HG03432 (cell line): ENCODE data around the gene THSD4.

ENCODE experiments used
- ATAC-seq: cut with Tn5 transposase; IDR thresholded peaks from one replicate; pipeline ENCODE4 v1.9.1; 2021; ENCODE audit warnings: mild to moderate bottlenecking, moderate library complexity; ENCODE audit not compliant: unreplicated experiment

THSD4 gene

GRCh38 chr15:71341811-71342550, 226.7 kb downstream of the THSD4 start:
- ATAC-seq: no peak

GRCh38 chr15:71342658-71343057, 227.4 kb downstream of the THSD4 start:
- ATAC-seq: no peak

GRCh38 chr15:71344316-71344715, 229.0 kb downstream of the THSD4 start:
- no peak for ATAC-seq

DNA sequence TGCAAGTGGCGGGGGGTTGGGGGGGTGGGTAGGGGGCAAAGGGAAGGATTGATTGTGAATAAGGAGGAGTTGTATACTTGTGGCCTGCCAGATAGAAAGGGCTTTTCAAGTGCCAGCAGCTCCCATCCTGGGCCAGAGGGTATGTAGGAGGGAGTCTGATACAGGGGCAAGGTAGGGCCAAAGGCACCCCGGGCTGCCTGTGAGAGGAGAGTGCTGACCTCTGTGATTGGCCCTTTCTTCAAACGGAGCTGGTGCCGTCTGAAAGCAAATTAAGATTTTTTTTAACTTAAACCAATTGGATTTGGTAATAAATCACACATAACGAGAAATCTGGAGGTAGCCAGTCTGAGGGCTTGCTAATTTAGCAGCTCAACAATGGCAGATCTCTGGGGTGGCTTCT, 229.9 kb downstream of the THSD4 start:
- ATAC-seq: no peak

- ATAC-seq: no peak
Observed at GRCh38 chr15:71346464-71346863, 231.2 kb downstream of the THSD4 start.

- no peak for ATAC-seq
Observed at GRCh38 chr15:71348597-71348996, 233.3 kb downstream of the THSD4 start.

DNA sequence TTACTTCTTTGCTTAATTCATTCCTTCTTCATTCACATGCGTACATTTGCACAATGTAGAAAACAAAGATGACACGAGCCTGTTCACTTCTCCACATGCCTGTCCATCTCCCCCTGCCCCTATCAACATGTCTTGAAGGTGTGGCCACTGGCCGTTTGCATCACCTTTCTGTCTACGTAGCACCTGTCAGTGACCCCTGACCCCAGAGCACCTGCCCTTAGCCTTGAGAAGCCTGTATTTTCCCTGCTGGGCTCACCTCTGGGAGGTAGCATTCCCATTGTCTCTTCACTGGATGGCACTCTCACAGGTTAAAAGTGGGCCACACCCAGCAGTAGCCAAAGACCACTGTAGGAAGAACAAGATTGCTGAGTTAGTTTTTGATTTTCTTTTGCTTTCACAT, 234.1 kb downstream of the THSD4 start:
- no peak for ATAC-seq

GRCh38 chr15:71349736-71350526, 234.7 kb downstream of the THSD4 start:
- no peak for ATAC-seq

- ATAC-seq: no peak
Observed at GRCh38 chr15:71350622-71351378, 235.5 kb downstream of the THSD4 start.

GRCh38 chr15:71352125-71352524, 236.9 kb downstream of the THSD4 start:
- no peak for ATAC-seq

GRCh38 chr15:71352765-71353164, 237.5 kb downstream of the THSD4 start:
- no peak for ATAC-seq

DNA sequence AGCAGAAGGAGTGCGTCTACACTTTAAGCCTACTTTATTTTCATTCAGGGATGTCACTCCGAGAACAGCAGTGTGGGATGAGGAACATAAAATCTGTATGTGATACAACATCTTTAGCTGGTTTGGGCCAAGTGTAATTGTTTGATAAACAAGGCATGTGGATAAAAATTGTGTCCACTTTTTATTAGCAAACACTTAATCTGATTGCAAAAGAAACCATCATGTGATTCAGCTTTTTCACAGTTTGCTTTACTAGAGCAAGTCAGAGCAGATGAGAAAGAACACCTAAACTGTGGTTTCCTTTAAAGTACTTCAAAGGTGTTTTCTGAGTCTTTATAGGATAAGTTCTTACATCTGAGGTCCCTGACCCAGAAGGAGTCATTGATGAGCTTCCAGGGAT, 237.9 kb downstream of the THSD4 start:
- no peak for ATAC-seq

DNA sequence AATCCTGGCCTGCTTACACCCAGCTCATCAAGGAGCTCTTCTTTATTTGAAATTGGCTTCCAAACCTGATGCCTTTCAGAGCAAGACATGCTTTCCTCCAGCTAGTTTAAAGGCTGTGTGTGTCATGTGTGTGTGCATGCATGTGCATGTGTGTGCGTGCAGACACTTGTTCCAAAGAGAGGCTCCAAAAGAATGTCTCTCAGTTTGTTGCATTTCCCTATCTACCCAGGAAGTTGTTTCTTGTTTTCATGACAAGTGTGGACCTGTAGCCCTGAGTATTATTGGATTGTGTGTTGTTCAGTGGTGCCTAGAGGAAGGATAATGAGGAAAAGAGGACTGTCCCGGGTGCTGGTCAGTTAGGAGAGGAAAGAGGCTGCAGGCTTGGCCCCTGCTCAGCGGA, 240.0 kb downstream of the THSD4 start:
- no peak for ATAC-seq

DNA sequence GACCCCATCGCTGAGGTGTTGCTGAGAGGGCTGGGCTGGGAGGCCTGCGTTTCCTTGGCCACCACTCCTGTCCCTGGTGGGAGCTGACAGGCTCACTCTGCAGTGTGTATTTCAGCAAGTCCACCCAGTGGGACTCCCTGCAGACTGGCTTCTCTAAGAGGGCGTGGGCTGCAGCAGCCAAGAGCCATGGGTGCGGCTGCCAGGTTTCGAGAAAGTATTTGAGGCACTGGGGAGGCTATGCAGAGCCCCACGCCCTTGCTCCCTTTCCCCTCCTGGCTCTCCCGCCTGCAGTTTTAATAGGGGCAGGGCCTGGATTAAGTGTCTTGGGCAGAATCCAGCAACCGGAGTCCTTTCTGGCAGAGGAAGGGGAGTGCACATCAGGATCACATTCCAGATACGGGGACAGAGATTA, 242.1 kb downstream of the THSD4 start:
- no peak for ATAC-seq

DNA sequence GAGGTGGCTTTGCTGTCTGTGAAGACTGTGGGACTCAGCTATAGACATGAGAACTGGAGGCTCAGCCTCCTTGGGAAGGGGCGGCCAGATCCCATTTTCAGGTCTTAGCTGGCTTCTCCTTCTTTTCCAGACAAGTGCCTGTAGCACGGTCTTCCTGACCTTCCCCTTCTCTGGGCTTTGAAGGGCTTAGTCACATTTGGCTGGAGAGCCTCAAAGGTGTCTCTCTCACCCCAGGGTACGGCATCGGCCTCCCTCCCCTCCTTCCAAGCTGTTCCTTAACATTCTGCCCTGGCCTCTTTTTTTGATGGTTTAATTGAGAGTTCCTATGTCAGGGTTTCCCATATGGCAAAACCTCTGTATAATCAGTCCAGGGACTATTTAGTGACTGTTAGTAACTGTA, 242.7 kb downstream of the THSD4 start:
- no peak for ATAC-seq

DNA sequence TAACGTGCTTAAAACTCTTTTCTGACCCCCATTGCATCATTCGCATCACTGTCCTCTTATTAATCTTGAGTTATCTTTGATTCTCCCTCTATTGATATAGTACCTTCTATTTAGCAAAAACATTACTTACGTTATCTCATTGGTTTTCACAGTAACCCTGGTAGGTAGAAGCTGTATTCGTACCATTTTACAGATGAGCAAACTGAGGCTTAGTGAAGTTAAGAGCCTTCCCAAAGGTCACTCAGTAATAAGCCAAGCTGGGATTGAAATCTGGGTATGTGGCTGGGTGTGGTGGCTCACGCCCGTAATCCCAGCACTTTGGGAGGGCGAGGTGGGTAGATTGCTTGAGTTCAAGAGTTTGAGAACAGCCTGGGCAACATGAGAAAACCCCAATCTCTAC, 244.0 kb downstream of the THSD4 start:
- ATAC-seq: no peak

DNA sequence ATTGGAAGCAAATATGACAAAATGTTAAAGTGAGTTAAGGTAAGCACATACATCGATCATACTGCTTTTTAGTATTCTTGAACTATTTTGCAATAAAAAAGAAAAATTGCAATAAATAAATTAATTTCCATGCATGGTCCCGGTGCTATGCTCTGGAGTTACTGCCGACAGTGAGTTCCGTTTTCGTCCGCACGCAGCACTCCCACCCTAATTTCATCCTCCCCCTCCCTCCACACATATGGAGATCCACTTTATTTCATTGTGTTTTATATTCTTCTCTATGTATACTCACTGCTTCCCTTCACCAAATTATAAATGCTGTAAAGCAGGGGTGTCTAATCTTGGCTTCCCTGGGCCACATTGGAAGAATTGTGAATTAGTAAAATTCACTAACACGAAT, 247.3 kb downstream of the THSD4 start:
- ATAC-seq: no peak

GRCh38 chr15:71362987-71363968, 248.0 kb downstream of the THSD4 start:
- ATAC-seq: no peak

- ATAC-seq: no peak
Observed at GRCh38 chr15:71364117-71364584, 248.9 kb downstream of the THSD4 start.

DNA sequence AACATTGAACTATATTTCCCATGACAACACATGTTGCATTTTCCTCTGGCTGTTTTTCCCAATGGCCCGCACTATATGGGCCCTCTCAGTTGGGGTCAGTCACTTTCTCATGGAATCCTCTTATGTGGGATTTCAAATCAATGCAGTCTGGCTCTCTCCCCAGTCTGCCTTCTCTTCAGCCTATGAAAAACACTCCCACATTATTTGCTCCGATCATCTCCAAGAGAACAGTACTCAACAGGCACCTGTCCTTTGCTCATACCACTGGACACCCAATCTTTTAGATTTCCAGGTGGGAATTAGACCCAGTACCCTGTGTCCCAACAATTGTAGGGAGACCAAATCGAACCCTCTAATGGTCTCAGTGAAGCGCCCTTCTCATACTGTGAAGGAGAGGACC, 251.3 kb downstream of the THSD4 start:
- ATAC-seq: no peak
